HL-60 (cell line): ENCODE measurements around the gene ZDHHC24.

Experiments used
- TF ChIP-seq, protein P1 (sequence below): IDR thresholded peaks from one replicate; pipeline ENCODE4 v1.5.1; 2011; ENCODE audit warnings: low read length, control low read depth, inconsistent platforms; ENCODE audit not compliant: insufficient read depth
- TF ChIP-seq, protein P2 (sequence below): IDR thresholded peaks from 2 replicates; pipeline ENCODE4 v1.6.1; 2012; ENCODE audit warnings: low read depth; ENCODE audit not compliant: insufficient replicate concordance

DNA sequence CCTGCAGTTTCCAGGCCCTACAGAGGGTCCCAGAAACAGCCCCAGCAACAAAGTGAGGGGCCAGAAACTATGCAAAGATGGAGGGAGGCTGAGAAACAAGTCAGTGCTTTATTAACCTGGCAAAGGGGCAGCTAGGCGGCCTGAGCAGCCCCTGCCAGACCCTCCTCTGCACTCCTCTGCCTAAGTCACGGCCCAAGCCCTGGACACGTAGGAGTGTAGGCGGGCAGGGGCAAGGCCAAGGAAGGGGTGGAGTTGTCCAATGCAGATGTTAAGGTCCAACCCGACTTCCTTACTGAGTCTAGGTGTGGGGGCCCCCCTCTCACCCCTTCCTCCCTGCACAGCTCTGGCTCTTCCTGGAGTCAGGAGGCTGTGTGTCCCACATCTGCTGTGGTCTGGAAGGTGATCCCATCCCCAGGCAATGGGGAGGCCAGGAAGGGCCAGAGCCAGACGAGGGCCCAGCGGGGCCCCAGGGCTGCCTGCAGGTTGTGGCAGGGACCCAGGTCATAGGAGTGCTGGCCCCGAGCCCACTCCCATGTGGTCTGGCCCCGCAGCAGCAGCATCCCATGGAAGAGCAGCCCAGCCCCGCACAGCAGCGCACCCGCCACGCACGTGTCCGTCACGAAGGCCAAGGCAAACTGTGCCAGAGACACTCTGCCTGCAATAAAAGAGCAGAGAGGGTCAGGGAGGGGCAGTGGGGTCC, 6.5 kb downstream of the ZDHHC24 start:
- TF ChIP-seq, protein P1, sequence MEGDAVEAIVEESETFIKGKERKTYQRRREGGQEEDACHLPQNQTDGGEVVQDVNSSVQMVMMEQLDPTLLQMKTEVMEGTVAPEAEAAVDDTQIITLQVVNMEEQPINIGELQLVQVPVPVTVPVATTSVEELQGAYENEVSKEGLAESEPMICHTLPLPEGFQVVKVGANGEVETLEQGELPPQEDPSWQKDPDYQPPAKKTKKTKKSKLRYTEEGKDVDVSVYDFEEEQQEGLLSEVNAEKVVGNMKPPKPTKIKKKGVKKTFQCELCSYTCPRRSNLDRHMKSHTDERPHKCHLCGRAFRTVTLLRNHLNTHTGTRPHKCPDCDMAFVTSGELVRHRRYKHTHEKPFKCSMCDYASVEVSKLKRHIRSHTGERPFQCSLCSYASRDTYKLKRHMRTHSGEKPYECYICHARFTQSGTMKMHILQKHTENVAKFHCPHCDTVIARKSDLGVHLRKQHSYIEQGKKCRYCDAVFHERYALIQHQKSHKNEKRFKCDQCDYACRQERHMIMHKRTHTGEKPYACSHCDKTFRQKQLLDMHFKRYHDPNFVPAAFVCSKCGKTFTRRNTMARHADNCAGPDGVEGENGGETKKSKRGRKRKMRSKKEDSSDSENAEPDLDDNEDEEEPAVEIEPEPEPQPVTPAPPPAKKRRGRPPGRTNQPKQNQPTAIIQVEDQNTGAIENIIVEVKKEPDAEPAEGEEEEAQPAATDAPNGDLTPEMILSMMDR: no peak
- TF ChIP-seq, protein P2, sequence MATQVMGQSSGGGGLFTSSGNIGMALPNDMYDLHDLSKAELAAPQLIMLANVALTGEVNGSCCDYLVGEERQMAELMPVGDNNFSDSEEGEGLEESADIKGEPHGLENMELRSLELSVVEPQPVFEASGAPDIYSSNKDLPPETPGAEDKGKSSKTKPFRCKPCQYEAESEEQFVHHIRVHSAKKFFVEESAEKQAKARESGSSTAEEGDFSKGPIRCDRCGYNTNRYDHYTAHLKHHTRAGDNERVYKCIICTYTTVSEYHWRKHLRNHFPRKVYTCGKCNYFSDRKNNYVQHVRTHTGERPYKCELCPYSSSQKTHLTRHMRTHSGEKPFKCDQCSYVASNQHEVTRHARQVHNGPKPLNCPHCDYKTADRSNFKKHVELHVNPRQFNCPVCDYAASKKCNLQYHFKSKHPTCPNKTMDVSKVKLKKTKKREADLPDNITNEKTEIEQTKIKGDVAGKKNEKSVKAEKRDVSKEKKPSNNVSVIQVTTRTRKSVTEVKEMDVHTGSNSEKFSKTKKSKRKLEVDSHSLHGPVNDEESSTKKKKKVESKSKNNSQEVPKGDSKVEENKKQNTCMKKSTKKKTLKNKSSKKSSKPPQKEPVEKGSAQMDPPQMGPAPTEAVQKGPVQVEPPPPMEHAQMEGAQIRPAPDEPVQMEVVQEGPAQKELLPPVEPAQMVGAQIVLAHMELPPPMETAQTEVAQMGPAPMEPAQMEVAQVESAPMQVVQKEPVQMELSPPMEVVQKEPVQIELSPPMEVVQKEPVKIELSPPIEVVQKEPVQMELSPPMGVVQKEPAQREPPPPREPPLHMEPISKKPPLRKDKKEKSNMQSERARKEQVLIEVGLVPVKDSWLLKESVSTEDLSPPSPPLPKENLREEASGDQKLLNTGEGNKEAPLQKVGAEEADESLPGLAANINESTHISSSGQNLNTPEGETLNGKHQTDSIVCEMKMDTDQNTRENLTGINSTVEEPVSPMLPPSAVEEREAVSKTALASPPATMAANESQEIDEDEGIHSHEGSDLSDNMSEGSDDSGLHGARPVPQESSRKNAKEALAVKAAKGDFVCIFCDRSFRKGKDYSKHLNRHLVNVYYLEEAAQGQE: no peak
